GM18909 (cell line): ENCODE data around the gene RPL36AL.
"Not testable (repeated sequence)": the region's sequence is repeated elsewhere in the genome, so short reads cannot be mapped to it uniquely, and the experiment has no call there.

Experiments
- ATAC-seq: cut with Tn5 transposase; IDR thresholded peaks from one replicate; pipeline ENCODE4 v1.9.1; 2021; ENCODE audit warnings: mild to moderate bottlenecking; ENCODE audit not compliant: unreplicated experiment, poor library complexity

RPL36AL gene

GRCh38 chr14:49621114-49621881 is 872 bp upstream of the RPL36AL start:
- peak; percentile 33 for ATAC-seq

DNA sequence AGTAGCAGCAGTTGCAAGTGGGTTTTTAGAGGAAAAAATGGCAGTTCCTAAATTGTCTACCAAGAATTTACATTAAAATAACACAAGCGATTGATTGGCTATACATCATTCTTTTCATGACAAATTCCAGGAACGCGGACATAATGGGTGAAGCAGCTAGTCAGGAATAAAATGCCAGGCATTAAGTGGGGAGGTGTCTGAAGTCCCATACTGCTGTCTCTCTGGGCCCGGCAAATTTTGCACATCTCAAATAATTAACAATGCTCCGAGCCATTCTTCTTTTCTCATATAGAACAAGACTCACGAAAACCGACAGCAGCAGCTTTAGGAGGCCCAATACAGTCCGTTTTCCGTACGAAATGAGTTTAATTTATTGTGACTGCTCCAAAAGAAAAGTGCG is 696 bp downstream of the RPL36AL start:
- ATAC-seq: no peak

- not testable (repeated sequence) for ATAC-seq
Measured at GRCh38 chr14:49619273-49619672, 1.2 kb downstream of the RPL36AL start.

DNA sequence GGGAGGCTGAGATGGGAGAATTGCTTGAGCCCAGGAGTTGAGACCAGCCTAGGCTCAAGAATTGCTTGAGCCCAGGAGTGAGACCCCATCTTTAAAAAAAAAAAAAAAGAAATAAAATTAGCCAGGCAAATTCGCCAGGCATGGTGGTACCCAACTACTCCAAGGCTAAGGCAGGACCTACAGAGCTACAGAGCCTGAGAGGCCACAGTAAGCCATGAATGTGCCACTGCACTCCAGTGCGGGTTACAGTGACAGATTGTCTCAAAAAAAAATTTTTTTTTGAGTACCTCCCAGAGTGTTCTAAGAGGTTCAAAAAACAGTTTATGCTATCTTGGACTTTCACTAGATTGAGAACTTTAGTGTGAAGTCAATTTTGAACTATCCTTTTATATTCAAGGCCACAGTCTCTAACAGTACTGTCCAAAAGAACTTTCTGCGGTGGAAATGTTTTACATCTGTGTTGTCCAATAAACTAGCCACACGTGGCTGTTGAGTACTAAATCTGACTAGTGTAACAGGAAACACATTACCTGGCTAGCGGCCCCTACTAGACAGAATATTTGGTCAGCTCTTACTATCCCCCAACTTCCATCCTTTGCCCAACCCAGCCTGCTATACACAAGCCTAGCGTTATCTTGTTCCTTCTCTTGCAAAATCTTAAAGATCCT is 2.4 kb downstream of the RPL36AL start:
- no peak for ATAC-seq

DNA sequence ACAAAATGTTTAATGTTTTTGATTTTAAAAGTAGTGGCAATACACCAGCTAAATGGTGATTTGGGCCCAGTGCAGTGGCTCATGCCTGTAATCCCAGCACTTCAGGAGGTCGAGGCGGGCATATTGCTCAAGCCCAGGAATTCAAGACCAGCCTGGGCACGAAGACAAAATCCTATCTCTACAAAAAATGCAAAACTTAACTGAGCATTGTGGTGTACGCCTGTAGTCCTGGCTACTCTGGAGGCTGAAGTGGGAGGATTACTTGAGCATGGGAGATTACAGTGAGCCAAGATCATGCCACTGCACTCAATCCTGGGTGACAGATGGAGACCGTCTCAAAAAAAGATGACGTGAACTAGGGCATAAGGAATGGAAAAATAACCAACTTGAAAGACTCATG is 4.7 kb downstream of the RPL36AL start:
- ATAC-seq: no peak

GRCh38 chr14:49614196-49614595 is 6.2 kb downstream of the RPL36AL start:
- no peak for ATAC-seq

- ATAC-seq: no peak
Measured at GRCh38 chr14:49612671-49613070, 7.8 kb downstream of the RPL36AL start.

DNA sequence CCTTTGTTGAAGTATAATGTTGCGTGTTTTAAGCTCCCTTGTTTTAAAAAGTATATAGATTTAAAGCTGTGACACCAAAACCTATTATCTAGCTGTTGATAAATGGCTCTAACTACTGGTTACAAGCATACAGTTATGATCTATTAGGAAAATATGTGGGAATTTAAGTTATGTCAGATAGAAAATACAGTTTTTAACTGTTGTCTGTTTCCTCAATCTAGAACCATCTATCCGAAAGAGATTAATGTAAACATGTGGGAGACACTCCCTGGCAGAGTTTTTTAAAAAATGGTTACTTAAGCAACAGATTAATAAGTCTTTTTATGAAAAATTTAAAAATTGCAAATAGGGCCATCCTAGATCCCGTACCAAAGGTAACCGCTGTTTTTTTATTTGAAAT is 8.2 kb downstream of the RPL36AL start:
- no peak for ATAC-seq

- ATAC-seq: no peak
Measured at GRCh38 chr14:49607583-49607982, 12.8 kb downstream of the RPL36AL start.

- ATAC-seq: peak; percentile 60
Measured at GRCh38 chr14:49598485-49599300, 21.7 kb downstream of the RPL36AL start, which contains the start of gene LRR1. Gene LRR1, plus strand, starts transcription at chr14:49598940. Its CDS starts 81 bp downstream, at chr14:49599021.

DNA sequence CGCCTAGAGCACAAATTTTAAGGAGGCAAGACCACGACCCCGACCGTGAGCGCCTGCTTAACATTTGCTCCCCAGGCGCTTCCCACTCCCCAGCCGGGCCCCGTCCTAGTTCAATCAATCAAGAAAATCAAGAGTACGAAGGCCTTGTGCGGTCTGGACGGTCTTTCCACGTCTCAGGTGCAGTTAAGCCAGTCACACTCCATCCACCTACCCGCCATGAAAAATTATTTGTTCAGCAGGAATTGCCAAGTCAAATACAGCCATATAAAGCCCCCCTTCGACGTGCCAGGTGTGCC is 22.3 kb downstream of the RPL36AL start:
- ATAC-seq: peak; percentile 0

DNA sequence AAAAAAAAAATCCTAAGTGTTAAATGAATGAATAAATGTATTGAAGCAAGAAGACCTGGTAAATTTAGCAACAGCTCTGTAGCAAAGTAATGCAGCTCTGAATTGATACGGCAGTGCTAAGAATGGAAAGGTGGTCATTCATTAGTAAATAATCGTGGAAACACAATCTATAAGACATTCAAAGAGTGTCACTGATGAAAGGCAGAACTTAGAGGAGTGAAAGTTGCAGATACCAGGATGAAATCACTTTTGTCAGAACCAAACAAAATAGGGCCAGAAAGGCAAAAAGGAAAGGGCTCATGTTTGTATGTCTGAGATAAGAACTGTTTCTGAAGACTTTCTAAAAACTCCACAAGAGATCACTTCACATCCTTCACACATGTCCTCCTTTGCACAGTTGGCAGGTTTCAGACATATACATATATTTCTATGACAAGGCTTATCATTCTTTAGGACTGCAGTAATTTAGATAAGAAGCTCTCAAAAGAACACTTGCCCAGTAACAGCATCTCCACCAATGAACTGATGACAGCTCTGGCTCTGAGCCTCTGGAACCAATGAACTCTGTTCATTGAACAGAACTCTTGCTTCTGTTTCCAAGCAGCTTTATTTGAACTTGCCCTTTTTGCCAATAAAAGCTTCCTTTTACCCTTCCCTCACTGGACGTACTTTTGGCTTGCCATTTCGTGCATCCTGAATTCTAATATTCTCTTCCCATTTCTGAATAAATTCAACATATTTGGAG is 25.9 kb downstream of the RPL36AL start:
- peak; percentile 22 for ATAC-seq

DNA sequence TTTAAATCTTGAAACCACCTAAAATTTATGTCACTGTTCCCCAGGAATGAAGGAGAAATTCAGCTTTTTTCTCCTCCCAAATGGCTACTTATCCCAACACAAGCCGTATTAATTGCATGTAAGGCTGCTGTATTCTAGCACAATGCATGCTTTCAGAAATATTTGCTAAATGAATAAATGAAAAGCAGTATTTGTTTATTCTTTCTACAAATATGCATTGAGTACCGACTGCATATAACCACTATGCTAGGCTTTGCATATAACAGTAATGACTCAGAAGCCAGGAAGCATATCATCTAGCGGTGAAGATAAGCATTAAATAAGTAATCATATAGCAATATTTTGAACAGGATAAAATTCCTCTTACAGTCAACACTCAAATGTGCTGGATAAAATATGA is 27.4 kb downstream of the RPL36AL start:
- no peak for ATAC-seq

DNA sequence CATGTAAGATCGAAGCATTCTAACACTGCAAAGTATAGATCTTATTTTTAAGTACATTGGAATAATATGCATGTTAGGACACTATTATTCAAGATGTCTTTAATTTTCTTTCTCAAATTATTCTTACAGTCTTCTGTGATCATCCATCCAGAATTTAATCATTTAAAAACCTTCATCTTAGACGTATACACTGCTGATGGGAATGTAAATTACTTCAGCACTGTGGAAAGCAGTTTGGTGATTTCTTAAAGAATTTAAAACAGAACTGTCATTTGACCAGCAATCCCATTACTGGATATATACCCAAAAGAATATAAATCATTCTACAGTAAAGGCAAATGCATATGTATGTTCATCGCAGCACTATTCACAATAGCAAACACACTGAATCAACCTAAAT is 31.0 kb downstream of the RPL36AL start:
- ATAC-seq: no peak

GRCh38 chr14:49586673-49587460 is 33.6 kb downstream of the RPL36AL start:
- peak; percentile 30 for ATAC-seq

DNA sequence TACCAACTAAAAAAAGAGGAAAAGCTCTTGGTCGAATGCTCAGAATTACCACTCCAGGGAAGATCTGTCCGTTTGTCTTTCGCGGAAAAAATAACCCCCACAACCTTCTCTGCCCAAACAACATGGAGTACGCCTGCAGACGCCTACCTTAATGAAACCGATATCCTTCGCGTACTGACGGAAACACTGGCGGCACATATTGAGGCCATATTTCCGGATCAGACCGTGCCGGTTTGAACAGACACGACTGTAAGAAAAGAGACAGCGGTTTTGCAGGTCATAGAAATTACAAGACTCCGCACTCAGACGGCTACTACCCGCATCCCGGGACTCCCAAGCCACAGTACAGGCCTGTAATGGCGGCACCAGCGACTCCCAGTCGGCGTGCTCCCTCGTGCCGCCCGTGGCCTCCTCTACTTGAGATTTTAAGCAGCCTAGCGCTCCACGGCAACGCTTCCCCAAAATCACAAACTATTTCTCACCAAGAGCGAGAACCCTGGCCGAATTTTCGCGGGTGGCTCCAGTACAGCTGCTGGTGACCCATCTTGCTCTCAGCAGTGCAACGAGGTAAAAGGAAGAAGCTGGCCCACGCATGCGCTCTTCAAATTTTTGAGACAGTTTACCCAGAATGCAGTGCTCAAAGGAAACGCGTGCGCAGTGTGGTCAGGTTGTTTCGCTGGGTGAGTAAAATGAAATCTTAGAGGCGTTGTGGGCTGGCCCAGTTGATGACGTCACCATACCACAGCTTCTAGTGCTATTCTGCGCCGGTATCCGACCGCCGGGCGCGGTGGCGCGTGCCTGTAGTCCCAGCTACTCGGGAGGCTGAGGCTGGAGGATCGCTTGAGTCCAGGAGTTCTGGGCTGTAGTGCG is 34.4 kb downstream of the RPL36AL start, which contains the start of gene RPS29:
Gene RPS29 (minus strand): TSS at position 578 of the 870 bp plus-strand sequence. CDS start 34 bp downstream, at position 544.
- ATAC-seq: peak; percentile 88

DNA sequence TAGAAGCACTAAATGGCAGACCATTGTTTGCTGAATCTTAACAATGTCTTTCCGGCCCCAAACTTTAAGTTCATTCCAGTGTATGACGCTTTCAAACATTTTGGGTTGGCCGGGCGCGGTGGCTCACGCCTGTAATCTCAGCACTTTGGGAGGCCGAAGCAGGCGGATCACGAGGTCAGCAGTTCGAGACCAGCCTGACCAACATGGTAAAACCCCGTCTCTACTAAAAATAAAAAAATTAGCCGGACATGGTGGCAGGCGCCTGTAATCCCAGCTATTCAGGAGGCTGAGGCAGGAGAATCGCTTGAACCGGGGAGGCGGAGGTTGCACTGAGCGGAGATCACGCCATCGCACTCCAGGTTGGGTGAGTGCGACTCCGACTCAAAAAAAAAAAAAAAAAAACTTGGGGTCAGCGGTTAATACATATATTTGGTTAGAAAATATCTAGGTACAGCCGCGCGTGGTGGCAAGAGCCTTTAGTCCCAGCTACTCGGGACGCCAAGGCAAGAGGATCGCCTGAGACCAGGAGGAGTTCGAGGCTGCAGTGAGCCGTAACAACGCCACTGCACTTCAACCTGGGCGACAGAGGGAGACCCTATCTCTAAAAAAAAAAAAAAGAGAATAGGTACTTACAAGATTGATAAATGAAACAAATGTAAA is 35.3 kb downstream of the RPL36AL start:
- ATAC-seq: not testable (repeated sequence)

DNA sequence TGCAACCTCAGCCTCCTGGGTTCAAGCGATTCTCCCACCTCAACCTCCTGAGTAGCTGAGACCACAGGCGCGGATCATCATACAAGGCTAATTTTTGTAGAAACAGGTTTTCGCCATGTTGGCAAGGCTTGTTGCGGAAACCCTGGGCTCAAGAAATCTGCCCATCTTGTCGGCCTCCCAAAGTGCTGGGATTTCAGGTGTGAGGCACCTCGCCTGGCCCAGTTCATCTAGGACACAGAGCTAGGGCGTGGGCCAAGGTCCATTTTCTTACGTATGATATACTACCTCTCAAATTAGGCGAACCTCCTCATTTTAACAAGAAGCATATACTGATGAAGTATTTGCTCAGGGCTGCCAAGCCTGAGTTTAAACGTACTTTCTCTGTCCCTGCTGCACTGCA is 36.4 kb downstream of the RPL36AL start:
- no peak for ATAC-seq
